SK-N-SH (cell line): ENCODE results near the gene CD72.

Experiments used
- TAF1 ChIP-seq: IDR thresholded peaks from 2 replicates; pipeline ENCODE4 v1.6.1; 2012; ENCODE audit warnings: low read depth, mild to moderate bottlenecking, low read length, moderate library complexity, borderline replicate concordance
- TF ChIP-seq, protein P1 (sequence below): fragments of 200-600 bp; sonication (generic); IDR thresholded peaks from 2 replicates; pipeline ENCODE4 v1.6.1; 2017; ENCODE audit warnings: antibody characterized with exemption, mild to moderate bottlenecking, moderate library complexity

DNA sequence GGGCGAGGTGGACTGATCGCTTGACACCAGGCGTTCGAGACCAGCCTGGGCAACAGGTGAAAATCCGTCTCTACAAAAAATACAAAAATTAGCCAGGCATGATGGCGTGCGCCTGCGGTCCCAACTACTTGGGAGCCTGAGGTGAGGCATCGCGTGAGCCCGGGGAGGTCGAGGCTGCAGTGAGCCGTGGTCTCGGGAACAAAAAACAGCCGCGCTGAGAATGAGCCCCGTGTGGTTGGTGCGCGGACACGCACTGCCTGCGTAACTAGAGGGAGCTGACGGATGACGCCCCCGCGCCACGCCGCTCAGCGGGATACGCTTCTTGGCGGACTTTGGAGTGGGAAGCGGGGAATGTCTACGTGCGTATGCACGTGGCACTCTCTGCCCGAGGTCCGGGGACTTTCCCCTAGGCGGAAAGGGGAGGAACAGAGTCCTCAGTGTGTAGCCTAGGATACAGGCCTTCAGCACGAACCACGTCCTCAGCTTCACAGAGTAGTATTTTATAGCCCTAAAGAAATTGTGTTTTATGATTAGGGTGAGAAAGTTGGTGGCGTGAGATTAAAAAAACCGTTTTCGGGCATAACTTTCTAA lies 39.4 kb upstream of the CD72 start, which contains the start of gene RMRP:
- TF ChIP-seq, protein P1, sequence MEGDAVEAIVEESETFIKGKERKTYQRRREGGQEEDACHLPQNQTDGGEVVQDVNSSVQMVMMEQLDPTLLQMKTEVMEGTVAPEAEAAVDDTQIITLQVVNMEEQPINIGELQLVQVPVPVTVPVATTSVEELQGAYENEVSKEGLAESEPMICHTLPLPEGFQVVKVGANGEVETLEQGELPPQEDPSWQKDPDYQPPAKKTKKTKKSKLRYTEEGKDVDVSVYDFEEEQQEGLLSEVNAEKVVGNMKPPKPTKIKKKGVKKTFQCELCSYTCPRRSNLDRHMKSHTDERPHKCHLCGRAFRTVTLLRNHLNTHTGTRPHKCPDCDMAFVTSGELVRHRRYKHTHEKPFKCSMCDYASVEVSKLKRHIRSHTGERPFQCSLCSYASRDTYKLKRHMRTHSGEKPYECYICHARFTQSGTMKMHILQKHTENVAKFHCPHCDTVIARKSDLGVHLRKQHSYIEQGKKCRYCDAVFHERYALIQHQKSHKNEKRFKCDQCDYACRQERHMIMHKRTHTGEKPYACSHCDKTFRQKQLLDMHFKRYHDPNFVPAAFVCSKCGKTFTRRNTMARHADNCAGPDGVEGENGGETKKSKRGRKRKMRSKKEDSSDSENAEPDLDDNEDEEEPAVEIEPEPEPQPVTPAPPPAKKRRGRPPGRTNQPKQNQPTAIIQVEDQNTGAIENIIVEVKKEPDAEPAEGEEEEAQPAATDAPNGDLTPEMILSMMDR: 0 out of 2 replicates have a peak, but pooled peaks have one; percentile 27
- TF ChIP-seq TAF1: peak; percentile 63; the same call in 1 of the 2 replicates
